Activated T-cell treated with anti-CD3 and anti-CD28 coated beads, Interleukin-2, amount 50 U/mL, for 48 hours (primary cell): ENCODE measurements around the gene SRGAP1.
A peak's percentile ranks its signal among the peaks of the same experiment; 100 is the strongest.

ENCODE experiments used
- DNase-seq, 2 experiments: peaks; one replicate each; pipeline ENCODE4 v3.0.0-alpha.2; 2020

SRGAP1 gene

GRCh38 chr12:63844391-63845341 lies at the start of gene SRGAP1:
TSS of gene SRGAP1 (plus strand) at chr12:63844700. CDS start at chr12:63844817, 117 bp downstream.
- DNase-seq: peak; percentile 31 to 34

GRCh38 chr12:63795032-63795687 lies 49.3 kb upstream of the SRGAP1 start:
- no peak for DNase-seq

DNA sequence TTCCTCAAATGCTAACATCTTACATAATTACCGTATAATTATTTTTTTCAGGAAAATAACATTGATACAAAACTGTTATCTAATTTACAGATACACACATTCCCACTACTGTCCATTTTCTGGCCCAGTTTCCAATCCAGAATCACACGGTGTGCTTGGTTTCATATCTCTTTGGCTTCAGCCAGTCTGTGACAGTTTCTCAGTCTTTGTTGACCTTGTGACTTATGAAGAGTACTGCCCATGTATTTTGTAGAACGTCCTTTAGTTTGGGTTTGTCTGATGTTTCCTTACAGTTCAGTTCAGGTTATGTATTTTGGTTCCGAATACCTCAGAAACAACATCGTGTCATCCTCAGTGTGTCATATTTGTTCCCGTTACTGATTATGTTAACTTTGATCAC lies 48.6 kb upstream of the SRGAP1 start:
- DNase-seq: no peak

- no peak for DNase-seq
These were observed 42.4 kb upstream of the SRGAP1 start for GRCh38 chr12:63802012-63802608.

DNA sequence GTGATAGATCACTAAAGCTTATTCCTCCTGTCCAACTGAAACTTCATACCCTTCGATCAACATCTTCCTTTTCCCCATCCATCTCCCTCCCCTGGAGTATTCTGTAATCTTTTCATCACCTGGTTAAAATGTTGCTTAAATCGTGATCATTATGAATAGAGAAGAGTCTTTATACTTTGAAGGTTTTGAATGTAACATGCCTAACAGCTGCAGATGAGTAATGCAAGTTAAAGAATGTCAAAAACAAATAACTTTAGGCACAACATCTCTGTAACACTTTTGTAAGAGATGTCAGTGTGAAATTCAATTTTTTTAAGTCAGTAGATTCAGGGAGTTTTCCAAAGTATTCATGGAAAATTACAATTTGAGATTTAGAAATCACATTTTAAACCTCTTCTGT lies 39.8 kb upstream of the SRGAP1 start:
- DNase-seq: no peak

GRCh38 chr12:63805704-63806672 lies 38.5 kb upstream of the SRGAP1 start:
- DNase-seq: no peak

DNA sequence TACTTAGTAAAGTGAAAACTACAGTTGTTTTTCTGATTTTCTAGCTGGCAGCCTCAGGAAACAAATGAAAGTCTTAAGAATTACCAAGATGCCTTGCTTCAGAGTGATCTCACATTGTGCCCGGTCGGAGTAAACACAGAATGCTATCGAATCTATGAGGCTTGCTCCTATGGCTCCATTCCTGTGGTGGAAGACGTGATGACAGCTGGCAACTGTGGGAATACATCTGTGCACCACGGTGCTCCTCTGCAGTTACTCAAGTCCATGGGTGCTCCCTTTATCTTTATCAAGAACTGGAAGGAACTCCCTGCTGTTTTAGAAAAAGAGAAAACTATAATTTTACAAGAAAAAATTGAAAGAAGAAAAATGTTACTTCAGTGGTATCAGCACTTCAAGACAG lies 35.9 kb upstream of the SRGAP1 start:
- no peak for DNase-seq

DNA sequence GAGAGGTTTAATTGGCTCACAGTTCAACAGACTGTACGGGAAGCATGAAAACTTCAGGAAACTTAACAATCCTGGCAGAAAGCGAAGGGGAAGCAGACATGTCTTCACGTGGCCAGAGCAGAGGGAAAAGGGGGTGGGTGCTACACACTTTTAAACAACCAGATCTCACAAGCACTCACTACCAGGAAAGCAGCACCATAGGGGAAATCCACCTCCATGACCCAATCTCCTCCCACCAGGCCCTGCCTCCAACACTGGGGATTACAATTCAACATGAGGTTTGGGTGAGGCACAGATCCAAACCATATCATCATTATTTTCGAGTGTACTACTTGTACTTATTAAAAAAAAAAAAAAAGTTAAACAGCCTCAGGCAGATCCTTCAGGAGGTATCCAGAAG lies 34.9 kb upstream of the SRGAP1 start:
- DNase-seq: no peak

DNA sequence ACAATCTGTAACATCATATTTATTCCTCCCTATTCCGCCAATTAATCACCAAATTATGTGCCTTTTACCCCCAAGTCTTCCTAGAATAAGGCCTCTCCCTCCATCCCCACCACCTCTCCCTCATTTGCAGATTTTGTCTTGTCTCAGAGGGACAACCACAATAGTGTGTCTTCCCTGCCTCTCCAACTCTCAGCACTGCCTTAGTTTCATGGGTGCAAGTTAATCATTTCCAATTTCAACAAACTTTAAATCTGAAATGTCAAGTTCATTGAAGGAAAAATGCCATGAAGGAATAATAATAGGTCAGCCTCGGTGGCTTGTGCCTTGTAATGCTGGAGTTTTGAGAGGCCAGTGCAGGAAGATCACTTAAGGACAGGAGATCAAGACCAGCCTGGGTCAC lies 33.2 kb upstream of the SRGAP1 start:
- no peak for DNase-seq

DNA sequence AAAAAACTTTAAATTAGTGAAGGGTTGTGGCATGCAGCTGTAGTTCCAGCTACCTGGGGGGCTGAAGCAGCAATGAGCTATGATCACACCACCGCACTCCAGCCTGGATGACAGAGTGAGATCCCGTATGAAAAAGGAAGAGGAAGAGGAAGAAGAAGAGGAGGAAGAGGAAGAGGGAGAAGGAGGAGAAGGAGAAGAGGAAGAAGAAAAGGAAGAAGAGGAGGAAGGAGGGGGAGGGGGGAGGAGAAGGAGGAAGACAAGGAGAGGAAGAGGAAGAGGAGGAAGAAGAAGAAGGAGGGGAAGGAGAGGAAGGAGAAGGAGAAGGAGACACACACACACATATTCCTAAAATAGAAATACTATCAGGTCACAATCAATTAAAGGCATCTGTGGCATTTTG lies 32.7 kb upstream of the SRGAP1 start:
- no peak for DNase-seq

DNA sequence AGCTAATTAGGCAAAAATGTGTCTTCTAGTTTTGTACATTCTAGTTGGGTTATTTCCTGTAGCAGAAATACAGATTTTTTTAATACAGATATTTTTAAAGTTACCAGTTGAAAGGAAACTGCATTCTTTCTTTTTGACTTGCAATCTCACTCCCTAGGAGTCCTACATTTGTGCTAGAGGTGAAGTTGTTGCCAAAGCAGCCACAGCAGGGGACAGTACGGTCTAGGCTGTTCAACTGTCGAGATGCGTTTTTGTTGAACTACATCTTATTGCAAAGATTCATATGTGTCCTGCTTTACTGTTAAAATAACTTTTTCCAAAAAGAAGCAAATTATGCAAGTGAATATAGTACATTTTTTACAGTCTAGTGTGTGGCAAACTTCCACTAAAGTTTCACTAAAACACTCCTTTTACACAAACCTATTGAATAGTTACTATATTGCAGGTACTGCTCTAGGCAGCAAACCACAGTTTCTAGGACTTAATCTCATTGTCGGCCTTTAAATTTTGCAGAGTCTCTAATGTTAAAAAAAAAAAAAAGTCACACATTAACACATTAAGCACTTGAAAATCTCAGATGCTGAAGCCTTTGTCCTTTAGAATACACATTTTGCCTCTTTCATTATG lies 30.2 kb upstream of the SRGAP1 start:
- DNase-seq: no peak

- no peak for DNase-seq
These were observed 29.0 kb upstream of the SRGAP1 start for GRCh38 chr12:63815482-63815852.

GRCh38 chr12:63816031-63816430 lies 28.5 kb upstream of the SRGAP1 start:
- DNase-seq: no peak

DNA sequence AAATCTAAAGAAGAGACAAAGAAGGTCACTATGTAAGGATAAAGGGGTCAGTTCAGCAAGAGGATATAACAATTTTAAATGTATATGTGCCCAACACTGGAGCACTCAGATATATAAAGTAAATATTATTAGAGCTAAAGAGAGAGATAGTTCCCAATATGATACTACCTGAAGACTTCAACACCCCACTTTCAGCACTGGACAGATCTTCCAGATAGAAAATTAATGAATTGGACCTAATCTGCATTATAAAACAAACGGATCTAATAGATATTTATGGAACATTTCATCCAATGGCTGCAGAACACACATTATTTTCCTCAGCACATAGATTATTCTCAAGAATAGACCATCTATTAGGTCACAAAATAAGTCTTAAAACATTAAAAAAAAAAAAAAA lies 24.1 kb upstream of the SRGAP1 start:
- no peak for DNase-seq

DNA sequence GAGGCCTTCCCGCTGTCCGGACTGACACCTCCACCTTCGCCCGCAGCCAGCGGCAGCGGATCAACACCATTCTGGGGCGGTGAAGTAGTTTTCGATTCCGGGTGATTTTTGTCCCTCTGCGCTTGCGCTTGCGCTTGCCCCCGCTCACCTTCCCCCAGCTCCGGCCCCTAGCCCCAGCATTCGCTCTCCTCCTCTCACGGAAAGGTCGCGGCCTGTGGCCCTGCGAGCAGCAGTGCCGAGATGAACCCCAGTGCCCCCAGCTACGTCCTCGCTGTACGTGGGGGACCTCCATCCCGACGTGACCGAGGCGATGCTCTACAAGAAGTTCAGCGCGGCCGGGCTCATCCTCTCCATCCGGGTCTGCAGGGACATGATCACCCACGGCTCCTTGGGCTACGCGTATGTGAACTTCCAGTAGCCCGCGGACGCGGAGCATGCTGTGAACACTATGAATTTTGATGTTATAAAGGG lies 22.7 kb upstream of the SRGAP1 start:
- DNase-seq: peak in 1 of 2 experiments; percentile 28

GRCh38 chr12:63822352-63822751 lies 22.1 kb upstream of the SRGAP1 start:
- DNase-seq: no peak

DNA sequence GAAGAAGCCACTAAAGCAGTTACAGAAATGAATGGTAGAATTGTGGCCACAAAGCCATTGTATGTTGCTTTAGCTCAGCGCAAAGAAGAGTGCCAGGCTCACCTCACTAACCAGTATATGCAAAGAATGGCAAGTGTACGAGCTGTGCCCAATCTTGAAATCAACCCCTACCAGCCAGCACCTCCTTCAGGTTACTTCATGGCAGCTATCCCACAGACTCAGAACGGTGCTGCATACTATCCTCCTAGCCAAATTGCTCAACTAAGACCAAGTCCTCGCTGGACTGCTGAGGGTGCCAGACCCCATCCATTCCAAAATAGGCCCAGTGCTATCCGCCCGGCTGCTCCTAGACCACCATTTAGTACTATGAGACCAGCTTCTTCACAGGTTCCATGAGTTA lies 21.5 kb upstream of the SRGAP1 start:
- no peak for DNase-seq

DNA sequence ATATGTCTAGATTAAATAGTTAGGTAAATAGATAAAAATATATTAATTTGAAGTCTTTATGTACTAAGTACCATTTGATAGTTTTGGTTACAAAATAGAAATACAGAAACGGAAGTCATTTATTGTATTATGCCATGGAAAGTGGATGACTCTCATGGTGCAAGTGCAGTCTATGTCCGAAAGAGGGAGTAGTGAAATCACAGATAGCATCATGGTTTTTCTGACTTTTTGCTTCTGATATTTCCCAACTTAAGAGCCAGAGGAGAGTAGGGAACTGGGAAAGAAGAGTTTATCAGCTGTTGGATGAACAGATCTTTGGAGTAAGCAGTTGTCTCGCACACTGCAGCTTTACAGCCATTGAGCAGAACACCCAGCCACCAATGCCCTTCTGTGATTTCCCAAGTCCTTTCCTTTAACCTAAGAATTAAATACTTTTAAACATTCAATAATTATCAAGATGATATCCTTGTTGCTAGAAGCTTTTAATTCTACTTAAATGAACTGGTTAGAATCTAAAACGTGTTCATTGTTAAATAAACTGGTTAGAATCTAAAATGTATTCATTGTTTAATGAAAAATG lies 18.4 kb upstream of the SRGAP1 start:
- no peak for DNase-seq

DNA sequence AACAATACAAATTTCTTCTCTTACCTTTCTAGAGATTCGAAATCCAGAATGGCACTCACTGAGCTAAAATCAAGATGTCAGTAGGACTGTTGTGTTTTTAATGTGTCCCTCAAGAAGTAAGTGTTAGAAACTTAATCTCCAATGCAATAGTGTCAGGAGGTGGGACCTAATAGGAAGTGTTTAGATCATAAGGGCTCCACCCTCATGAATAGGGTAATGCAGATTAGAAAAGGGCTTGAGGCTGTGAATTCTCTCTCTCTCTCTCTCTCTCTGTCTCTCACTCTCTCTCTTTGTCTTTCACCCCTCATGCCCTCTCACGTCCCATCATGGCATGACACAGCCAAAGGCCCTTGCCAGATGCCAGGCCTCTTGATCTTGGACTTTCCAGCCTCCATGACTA lies 15.6 kb upstream of the SRGAP1 start:
- no peak for DNase-seq

GRCh38 chr12:63836046-63836445 lies 8.5 kb upstream of the SRGAP1 start:
- DNase-seq: no peak

- DNase-seq: no peak
These were observed 7.6 kb upstream of the SRGAP1 start for GRCh38 chr12:63836936-63837335.

- DNase-seq: no peak
These were observed 6.1 kb upstream of the SRGAP1 start for GRCh38 chr12:63838411-63838810.
